ENCODE data around the gene MBTD1. TPM values are rescaled to one million over a fixed set of nuclear protein-coding genes. Genes with fewer than 3 reads are reported as not detected.

Gene MBTD1
- total RNA-seq, 2 experiments from 2014 or later: 7.0 to 10.2 TPM

DNA sequence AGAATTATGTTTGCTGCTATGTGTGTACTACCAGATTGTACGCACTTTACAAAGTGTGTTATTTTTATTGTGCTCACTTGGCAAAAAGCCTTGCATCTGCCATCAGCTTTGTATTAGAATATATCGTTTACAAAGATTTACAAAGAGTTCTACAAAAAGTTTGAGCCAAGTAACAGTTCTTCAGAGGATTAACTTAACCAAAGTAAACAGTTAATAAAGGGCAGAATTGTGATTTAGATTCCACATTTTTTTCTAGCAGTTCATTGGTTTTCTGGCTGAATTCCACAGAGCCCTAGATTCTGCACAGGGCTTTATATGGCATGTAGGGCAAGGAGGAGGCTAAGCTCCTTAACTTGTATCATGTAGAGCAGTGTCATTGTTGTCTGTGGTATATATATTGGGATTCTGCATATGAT is 29.9 kb upstream of the MBTD1 start:
- TF ChIP-seq, protein P1, sequence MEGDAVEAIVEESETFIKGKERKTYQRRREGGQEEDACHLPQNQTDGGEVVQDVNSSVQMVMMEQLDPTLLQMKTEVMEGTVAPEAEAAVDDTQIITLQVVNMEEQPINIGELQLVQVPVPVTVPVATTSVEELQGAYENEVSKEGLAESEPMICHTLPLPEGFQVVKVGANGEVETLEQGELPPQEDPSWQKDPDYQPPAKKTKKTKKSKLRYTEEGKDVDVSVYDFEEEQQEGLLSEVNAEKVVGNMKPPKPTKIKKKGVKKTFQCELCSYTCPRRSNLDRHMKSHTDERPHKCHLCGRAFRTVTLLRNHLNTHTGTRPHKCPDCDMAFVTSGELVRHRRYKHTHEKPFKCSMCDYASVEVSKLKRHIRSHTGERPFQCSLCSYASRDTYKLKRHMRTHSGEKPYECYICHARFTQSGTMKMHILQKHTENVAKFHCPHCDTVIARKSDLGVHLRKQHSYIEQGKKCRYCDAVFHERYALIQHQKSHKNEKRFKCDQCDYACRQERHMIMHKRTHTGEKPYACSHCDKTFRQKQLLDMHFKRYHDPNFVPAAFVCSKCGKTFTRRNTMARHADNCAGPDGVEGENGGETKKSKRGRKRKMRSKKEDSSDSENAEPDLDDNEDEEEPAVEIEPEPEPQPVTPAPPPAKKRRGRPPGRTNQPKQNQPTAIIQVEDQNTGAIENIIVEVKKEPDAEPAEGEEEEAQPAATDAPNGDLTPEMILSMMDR (IDR thresholded peaks at IDR 0.05): no peak
- ATAC-seq (no peak), DNase-seq (no peak)
- CTCF ChIA-PET: interaction anchor here (3.5 kb wide), 1 partner anchor 9 kb away, joined by 10 read pairs; no protein-coding TSS in a partner anchor
- Mint-ChIP-seq H3K4me1 (ENCODE audit: low read depth) (peaks cover 3% of the 10 kb centered on the region), H3K4me3 (no peak overlapping the region), H3K9me3 (no peaks in the 10 kb centered on the region), H3K27me3 (no peaks in the 10 kb centered on the region), H3K36me3 (ENCODE audit: low read depth) (peaks cover 47% of the 10 kb centered on the region), H3K27ac (no peak overlapping the region)
- intact Hi-C loops (cut with micrococcal nuclease): no loop called here
- POLR2A ChIA-PET: no interaction called here

GRCh38 chr17:51287412-51287811 is 27.6 kb upstream of the MBTD1 start:
- Mint-ChIP-seq H3K27me3 (no peaks in the 10 kb centered on the region), H3K4me3 (no peak overlapping the region), H3K36me3 (ENCODE audit: low read depth) (peaks cover 32% of the 10 kb centered on the region), H3K27ac (no peak overlapping the region), H3K9me3 (no peaks in the 10 kb centered on the region), H3K4me1 (ENCODE audit: low read depth) (peaks cover 5% of the 10 kb centered on the region)
- no peak for ATAC-seq
- TF ChIP-seq, protein P1 (IDR thresholded peaks at IDR 0.05): no peak
- no peak for DNase-seq
- ChIA-PET POLR2A (no interaction called here), CTCF (interaction anchor here (1.3 kb wide), 1 partner anchor 10 kb away, joined by 4 read pairs; no protein-coding TSS in a partner anchor)
- intact Hi-C loops (cut with micrococcal nuclease): no loop called here

DNA sequence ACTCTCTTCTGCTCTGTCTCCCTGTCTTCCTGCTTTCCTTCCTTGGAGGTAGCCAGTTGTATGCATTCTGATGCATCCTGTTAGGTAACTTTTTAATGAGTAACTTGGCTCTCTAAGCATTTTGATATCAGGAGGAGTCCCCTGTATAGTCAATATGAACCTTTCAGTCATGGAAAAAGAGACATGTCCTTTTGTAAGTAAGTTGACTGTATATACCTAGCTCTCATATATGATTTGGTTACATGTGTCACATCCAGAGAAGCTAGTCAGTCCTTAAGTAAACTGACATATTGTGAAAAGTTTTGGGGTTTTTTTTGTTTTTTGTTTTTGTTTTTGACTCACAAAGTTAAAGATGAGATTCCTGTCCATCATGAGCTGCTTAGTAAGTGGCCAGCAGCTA is 19.3 kb upstream of the MBTD1 start:
- H3K4me3 Mint-ChIP-seq: no peak overlapping the region
- no peak overlapping the region for H3K27ac Mint-ChIP-seq
- no peaks in the 10 kb centered on the region for H3K9me3 Mint-ChIP-seq
- intact Hi-C loops (cut with micrococcal nuclease): no loop called here
- POLR2A ChIA-PET: no interaction called here
- DNase-seq (no peak), ATAC-seq (no peak)
- peaks cover 46% of the 10 kb centered on the region for H3K36me3 Mint-ChIP-seq (ENCODE audit: low read depth)
- H3K27me3 Mint-ChIP-seq: no peaks in the 10 kb centered on the region
- CTCF ChIA-PET: no interaction called here
- peaks cover 8% of the 10 kb centered on the region for H3K4me1 Mint-ChIP-seq (ENCODE audit: low read depth)
- TF ChIP-seq, protein P1 (IDR thresholded peaks at IDR 0.05): no peak

- Mint-ChIP-seq H3K27ac (no peak overlapping the region), H3K9me3 (no peaks in the 10 kb centered on the region), H3K4me3 (no peak overlapping the region), H3K27me3 (no peaks in the 10 kb centered on the region), H3K36me3 (ENCODE audit: low read depth) (peaks cover 60% of the 10 kb centered on the region), H3K4me1 (ENCODE audit: low read depth) (peaks cover 19% of the 10 kb centered on the region)
- TF ChIP-seq, protein P1 (IDR thresholded peaks at IDR 0.05): no peak
- intact Hi-C loops (cut with micrococcal nuclease): no loop called here
- no peak for ATAC-seq
- ChIA-PET CTCF (no interaction called here), POLR2A (no interaction called here)
- no peak for DNase-seq
Observed at GRCh38 chr17:51275381-51275780, 15.5 kb upstream of the MBTD1 start.

DNA sequence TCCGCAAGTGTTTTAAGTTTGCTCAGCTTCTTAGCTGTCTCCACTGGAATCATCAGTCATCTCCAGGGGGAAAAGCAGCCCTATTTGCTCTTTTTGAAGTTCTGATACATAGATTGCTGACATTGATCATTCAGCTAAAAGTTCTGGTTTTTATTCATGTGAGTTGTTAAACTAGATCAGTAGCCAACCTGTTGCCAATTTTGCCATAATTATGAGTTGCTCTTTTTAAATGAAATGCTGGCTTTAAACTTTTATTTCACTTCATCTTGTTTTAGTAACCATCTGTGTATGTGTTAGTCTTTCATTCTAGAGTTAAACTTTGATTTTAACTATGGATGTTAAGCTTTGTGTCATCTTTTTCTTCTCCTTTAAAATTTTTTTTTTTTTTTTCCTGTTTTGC is 13.0 kb upstream of the MBTD1 start:
- Mint-ChIP-seq H3K27me3 (no peaks in the 10 kb centered on the region), H3K4me1 (ENCODE audit: low read depth) (peaks cover 30% of the 10 kb centered on the region), H3K4me3 (no peak overlapping the region), H3K27ac (no peak overlapping the region), H3K36me3 (ENCODE audit: low read depth) (peaks cover 55% of the 10 kb centered on the region), H3K9me3 (no peaks in the 10 kb centered on the region)
- DNase-seq: no peak
- intact Hi-C loops (cut with micrococcal nuclease): no loop called here
- TF ChIP-seq, protein P1 (IDR thresholded peaks at IDR 0.05): no peak
- ATAC-seq: no peak
- POLR2A ChIA-PET: interaction anchor here (1.2 kb wide), 1 partner anchor 108 kb away, joined by 3 read pairs; no protein-coding TSS in a partner anchor
- CTCF ChIA-PET: interaction anchor here (0.9 kb wide), 1 partner anchor 11 kb away, joined by 3 read pairs; no protein-coding TSS in a partner anchor
